Caco-2 (cell line): ENCODE data around the gene PACS2. TPM values are rescaled to one million over a fixed set of nuclear protein-coding genes. Genes with fewer than 3 reads are reported as not detected.

Source experiments
- BruUV-seq: library from RNA; stranded (reverse); fragments of 400-500 nt; replicated peaks from 2 replicates; lab custom pipeline; 2021; lab: Mats Ljungman, UMichigan
- CTCF ChIA-PET: fragments of 300-600 bp; sonication (Branson Sonifier 250); formaldehyde crosslinking; loops from one replicate; lab custom pipeline; 2022; ENCODE audit warnings: antibody characterized with exemption; lab: Charles Lee
- POLR2A ChIA-PET: fragments of 300-600 bp; sonication (Branson Sonifier 250); formaldehyde crosslinking; loops from one replicate; lab custom pipeline; 2022; ENCODE audit warnings: antibody characterized with exemption; lab: Charles Lee
- DNase-seq, 2 experiments: peaks; one replicate each; pipeline versions ENCODE4 v3.0.0 to v3.0.0-alpha.2; 2020 to 2022
- H3K27me3 ChIP-seq: replicated peaks from 2 replicates; pipeline ENCODE4 v1.6.0; 2011; ENCODE audit warnings: low read length; ENCODE audit not compliant: control insufficient read depth, insufficient read depth
- H3K36me3 ChIP-seq: 2 replicates; pipeline ENCODE4 v1.5.1; 2011; ENCODE audit warnings: low read length; ENCODE audit not compliant: control insufficient read depth, insufficient read depth
- H3K4me1 ChIP-seq: fragments of 250-450 bp; sonication (Bioruptor Pico); 2 replicates; pipeline ENCODE4 v1.5.1; 2020; ENCODE audit warnings: mild to moderate bottlenecking
- H3K4me3 ChIP-seq: 2 replicates; pipeline ENCODE4 v1.5.1; 2011; ENCODE audit warnings: low read depth, mild to moderate bottlenecking, control low read depth, low read length
- H3K9me3 ChIP-seq: fragments of 250-450 bp; sonication (Bioruptor Pico); 2 replicates; pipeline ENCODE4 v1.5.1; 2020; ENCODE audit warnings: mild to moderate bottlenecking, moderate library complexity
- H3K27ac Mint-ChIP-seq: one replicate; pipeline ENCODE4 v1.8.0; 2022; ENCODE audit warnings: mixed read lengths; ENCODE audit not compliant: unreplicated experiment
- H3K27me3 Mint-ChIP-seq: one replicate; pipeline ENCODE4 v1.8.0; 2022; ENCODE audit warnings: mixed read lengths; ENCODE audit not compliant: insufficient read depth, unreplicated experiment
- H3K36me3 Mint-ChIP-seq: one replicate; pipeline ENCODE4 v1.8.0; 2022; ENCODE audit warnings: mild to moderate bottlenecking, mixed read lengths; ENCODE audit not compliant: insufficient read depth, unreplicated experiment
- H3K4me1 Mint-ChIP-seq: one replicate; pipeline ENCODE4 v1.8.0; 2022; ENCODE audit warnings: low read depth, mixed read lengths; ENCODE audit not compliant: unreplicated experiment
- H3K4me3 Mint-ChIP-seq: one replicate; pipeline ENCODE4 v1.8.0; 2022; ENCODE audit warnings: mild to moderate bottlenecking, moderate library complexity, mixed read lengths; ENCODE audit not compliant: unreplicated experiment
- H3K9me3 Mint-ChIP-seq: one replicate; pipeline ENCODE4 v1.8.0; 2022; ENCODE audit warnings: mixed read lengths; ENCODE audit not compliant: unreplicated experiment
- intact Hi-C: fragments of 100-400 bp; cut with micrococcal nuclease; formaldehyde crosslinking; loops from one replicate; pipeline ENCODE4 v1.10.0; 2022; ENCODE audit not compliant: unreplicated experiment
- total RNA-seq: library from RNA; stranded (reverse); gene quantifications from 2 replicates; pipeline ENCODE4 v1.2.3, GENCODE V29; 2022
- TF ChIP-seq, protein P1 (sequence below), 2 experiments: fragments of 200-600 bp in 1 of 2; IDR thresholded peaks; 1 replicate in 1 of 2; 2 replicates in 1 of 2; pipeline versions ENCODE4 v1.5.1 to v1.8.0; 2011 to 2022; ENCODE audit warnings: antibody characterized with exemption in 1 of 2, control low read depth in 1 of 2, inconsistent platforms in 1 of 2, low read depth in 1 of 2, low read length in 1 of 2, mild to moderate bottlenecking in 1 of 2, moderate library complexity in 1 of 2; ENCODE audit not compliant: insufficient read depth in 1 of 2, severe bottlenecking in 1 of 2, unreplicated experiment in 1 of 2

PACS2 gene
- total RNA-seq, 1 experiment from 2014 or later, result 58.1 TPM

DNA sequence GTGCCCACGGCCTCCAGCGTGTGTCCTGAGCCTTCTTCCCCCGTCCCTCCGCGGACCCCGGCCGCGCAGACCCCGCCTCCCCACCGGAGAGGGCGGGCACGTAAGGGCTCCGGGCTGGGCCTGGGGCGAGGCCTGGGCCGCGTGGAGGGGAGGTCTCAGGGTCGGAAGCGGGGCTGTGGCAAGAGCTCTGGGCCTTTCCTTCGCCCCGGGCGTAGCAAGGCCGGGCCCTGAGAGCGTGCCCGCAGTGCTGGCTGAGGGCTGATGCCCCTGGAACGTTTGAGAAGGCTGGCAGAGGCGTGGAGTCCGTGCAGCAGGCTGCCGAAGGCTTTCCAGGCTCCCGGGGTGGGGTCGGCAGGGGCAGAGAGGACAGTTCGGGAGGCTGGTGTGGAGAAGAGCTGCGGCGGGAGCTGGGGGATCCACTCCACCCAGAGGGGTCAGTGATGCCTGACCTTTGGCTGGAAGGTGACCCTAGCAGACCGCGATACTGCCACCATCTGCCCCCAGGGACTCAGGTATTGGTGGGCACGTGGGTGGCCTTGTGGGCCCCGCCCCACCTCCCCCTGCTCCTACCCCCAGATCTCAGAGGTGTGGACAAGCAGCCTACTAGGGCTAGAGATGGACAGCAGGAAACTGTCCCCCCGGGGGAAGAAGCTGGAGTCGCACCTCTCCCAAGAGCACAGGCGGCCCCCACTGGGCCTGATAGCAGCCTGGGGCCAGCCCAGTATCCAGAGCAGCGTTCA, 84.3 kb downstream of the PACS2 start:
- H3K4me1 ChIP-seq, result peaks cover 6% of the 10 kb centered on the region; the same call in 1 of the 2 replicates
- intact Hi-C loops, result loop anchor here (1.0 kb wide), 1 partner anchor 16 kb away; no protein-coding TSS in a partner anchor
- peaks cover 4% of the 10 kb centered on the region for H3K36me3 ChIP-seq
- POLR2A ChIA-PET, result interaction anchor here (0.6 to 1.0 kb wide), 4 partner anchors 9 to 98 kb away, joined by 3 to 6 read pairs (median 4); partner anchors contain the start of gene BRF1
- Mint-ChIP-seq H3K4me1 (no peaks in the 10 kb centered on the region), H3K4me3 (peak overlapping the region; percentile 91), H3K27me3 (no peaks in the 10 kb centered on the region), H3K27ac (peak overlapping the region; percentile 75), H3K36me3 (peaks cover 21% of the 10 kb centered on the region), H3K9me3 (peaks cover 12% of the 10 kb centered on the region)
- H3K4me3 ChIP-seq, result peak overlapping the region; percentile 85
- peak; percentile 74 to 84 for DNase-seq
- H3K9me3 ChIP-seq, result no peaks in the 10 kb centered on the region
- no peaks in the 10 kb centered on the region for H3K27me3 ChIP-seq
- CTCF ChIA-PET, result interaction anchor here (0.7 to 2.0 kb wide), 3 partner anchors 28 to 251 kb away, joined by 4 to 8 read pairs (median 4); no protein-coding TSS in a partner anchor
- TF ChIP-seq, protein P1, sequence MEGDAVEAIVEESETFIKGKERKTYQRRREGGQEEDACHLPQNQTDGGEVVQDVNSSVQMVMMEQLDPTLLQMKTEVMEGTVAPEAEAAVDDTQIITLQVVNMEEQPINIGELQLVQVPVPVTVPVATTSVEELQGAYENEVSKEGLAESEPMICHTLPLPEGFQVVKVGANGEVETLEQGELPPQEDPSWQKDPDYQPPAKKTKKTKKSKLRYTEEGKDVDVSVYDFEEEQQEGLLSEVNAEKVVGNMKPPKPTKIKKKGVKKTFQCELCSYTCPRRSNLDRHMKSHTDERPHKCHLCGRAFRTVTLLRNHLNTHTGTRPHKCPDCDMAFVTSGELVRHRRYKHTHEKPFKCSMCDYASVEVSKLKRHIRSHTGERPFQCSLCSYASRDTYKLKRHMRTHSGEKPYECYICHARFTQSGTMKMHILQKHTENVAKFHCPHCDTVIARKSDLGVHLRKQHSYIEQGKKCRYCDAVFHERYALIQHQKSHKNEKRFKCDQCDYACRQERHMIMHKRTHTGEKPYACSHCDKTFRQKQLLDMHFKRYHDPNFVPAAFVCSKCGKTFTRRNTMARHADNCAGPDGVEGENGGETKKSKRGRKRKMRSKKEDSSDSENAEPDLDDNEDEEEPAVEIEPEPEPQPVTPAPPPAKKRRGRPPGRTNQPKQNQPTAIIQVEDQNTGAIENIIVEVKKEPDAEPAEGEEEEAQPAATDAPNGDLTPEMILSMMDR (IDR thresholded peaks at IDR 0.05; ENCODE audit: insufficient read depth in 1 of 2, low read depth in 1 of 2, low read length in 1 of 2, severe bottlenecking in 1 of 2, unreplicated experiment in 1 of 2), result no peak
- BruUV-seq, result no TSS peak

DNA sequence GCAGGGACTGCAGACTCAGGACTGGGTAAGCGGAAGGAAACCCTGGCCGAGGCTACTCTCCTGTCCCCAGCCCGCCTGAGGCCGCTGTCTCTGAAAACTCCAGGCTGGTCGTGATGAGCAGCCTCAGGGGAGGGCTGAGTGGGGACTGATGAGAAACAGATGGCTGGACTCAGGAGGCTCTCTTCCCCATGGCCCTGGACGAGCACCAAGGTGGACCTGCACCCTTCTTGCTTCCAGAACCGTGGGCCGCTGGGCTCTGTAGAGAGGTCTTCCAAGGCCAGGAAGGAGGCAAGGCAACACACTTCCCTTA, 84.9 kb downstream of the PACS2 start:
- Mint-ChIP-seq H3K4me1 (no peaks in the 10 kb centered on the region), H3K27ac (no peak overlapping the region), H3K27me3 (no peaks in the 10 kb centered on the region), H3K4me3 (peak overlapping the region; percentile 91), H3K36me3 (peaks cover 21% of the 10 kb centered on the region), H3K9me3 (peaks cover 12% of the 10 kb centered on the region)
- Histone ChIP-seq H3K4me1 (peaks cover 6% of the 10 kb centered on the region; the same call in 1 of the 2 replicates), H3K27me3 (no peaks in the 10 kb centered on the region), H3K36me3 (peaks cover 4% of the 10 kb centered on the region), H3K9me3 (no peaks in the 10 kb centered on the region), H3K4me3 (peak overlapping the region; percentile 85)
- ChIA-PET CTCF (interaction anchor here (2.0 kb wide), 1 partner anchor 29 kb away, joined by 4 read pairs; no protein-coding TSS in a partner anchor), POLR2A (interaction anchor here (0.7 to 1.0 kb wide), 2 partner anchors 12 to 99 kb away, joined by 3 to 4 read pairs; partner anchors contain the start of gene BRF1)
- no peak for DNase-seq
- intact Hi-C loops, result no loop called here
- TSS peak; percentile 62 for BruUV-seq
- TF ChIP-seq, protein P1 (IDR thresholded peaks at IDR 0.05; ENCODE audit: insufficient read depth in 1 of 2, low read depth in 1 of 2, low read length in 1 of 2, severe bottlenecking in 1 of 2, unreplicated experiment in 1 of 2), result no peak

DNA sequence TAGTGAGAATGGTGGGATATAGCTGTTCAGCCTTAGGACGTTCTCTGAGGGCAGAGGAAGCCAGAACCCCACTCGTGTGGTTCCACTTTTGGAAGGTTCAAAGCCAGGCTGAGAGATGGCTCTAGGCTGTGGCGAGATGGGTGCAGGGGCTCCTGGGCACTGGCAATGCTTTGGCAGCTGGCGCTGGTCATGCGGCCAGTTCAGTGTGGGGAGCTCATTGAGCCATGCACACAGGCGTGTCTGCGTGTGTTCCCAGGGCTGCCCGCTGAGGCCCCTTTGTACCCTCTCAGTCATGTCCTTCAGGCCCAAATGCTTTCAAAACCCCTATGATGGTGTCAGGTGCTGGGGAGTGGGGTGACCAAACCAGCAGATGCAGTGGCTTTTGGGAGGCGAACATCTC, 85.5 kb downstream of the PACS2 start:
- no peak for DNase-seq
- Mint-ChIP-seq H3K4me3 (peak overlapping the region; percentile 91), H3K27ac (no peak overlapping the region), H3K4me1 (no peaks in the 10 kb centered on the region), H3K36me3 (peaks cover 21% of the 10 kb centered on the region), H3K27me3 (no peaks in the 10 kb centered on the region), H3K9me3 (peaks cover 12% of the 10 kb centered on the region)
- no peaks in the 10 kb centered on the region for H3K9me3 ChIP-seq
- H3K27me3 ChIP-seq, result no peaks in the 10 kb centered on the region
- TF ChIP-seq, protein P1 (IDR thresholded peaks at IDR 0.05; ENCODE audit: insufficient read depth in 1 of 2, low read depth in 1 of 2, low read length in 1 of 2, severe bottlenecking in 1 of 2, unreplicated experiment in 1 of 2), result no peak
- peaks cover 6% of the 10 kb centered on the region; the same call in 1 of the 2 replicates for H3K4me1 ChIP-seq
- no TSS peak for BruUV-seq
- POLR2A ChIA-PET, result no interaction called here
- H3K4me3 ChIP-seq, result peak overlapping the region; percentile 85; the same call in 1 of the 2 replicates
- peaks cover 4% of the 10 kb centered on the region for H3K36me3 ChIP-seq
- intact Hi-C loops, result no loop called here
- CTCF ChIA-PET, result interaction anchor here (2.0 kb wide), 1 partner anchor 29 kb away, joined by 4 read pairs; no protein-coding TSS in a partner anchor
